ENCODE data around the gene OBSCN. TPM values are rescaled to one million over a fixed set of nuclear protein-coding genes. Genes with fewer than 3 reads are reported as not detected.
A peak's percentile ranks its signal among the peaks of the same experiment; 100 is the strongest.

OBSCN gene
- total RNA-seq, 4 donors from 2014 or later, result 15.0 to 46.6 (median 34.4) TPM

DNA sequence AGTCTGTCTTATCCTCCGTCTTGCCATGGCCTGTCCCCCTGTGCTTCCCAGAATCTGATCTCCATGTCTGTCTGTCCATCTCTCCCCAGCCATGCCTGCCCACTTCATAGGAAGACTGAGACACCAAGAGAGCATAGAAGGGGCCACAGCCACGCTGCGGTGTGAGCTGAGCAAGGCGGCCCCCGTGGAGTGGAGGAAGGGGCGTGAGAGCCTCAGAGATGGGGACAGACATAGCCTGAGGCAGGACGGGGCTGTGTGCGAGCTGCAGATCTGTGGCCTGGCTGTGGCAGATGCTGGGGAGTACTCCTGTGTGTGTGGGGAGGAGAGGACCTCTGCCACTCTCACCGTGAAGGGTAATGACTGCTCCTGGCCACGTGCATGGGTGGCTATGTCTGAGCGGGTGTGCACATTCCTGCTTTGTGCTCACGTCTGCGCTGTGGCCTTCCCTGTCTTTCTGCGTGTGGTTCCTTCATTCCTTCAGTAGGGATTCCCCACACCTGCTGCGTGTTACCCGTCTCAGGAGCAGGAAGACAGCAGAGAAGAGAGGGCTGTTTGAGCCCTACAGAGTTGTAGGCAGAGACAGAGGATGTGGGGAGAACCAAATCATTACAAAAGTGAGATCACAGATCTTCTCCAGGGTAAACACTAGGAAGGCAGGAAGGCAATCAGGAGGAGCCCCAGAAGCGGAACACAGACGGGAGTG, 80.8 kb downstream of the OBSCN start:
- Histone ChIP-seq H3K27ac (no peak overlapping the region), H3K36me3 (peaks cover 20% of the 10 kb centered on the region), H3K9me3 (no peaks in the 10 kb centered on the region), H3K27me3 (no peaks in the 10 kb centered on the region), H3K4me1 (no peaks in the 10 kb centered on the region), H3K4me3 (no peak overlapping the region)
- peak in 1 of 2 donors; percentile 44 for DNase-seq (ENCODE audit: low spot score in 2 of 2)
- WGBS, result 88% methylated on average over 17 of the region's 18 CpGs
- TF ChIP-seq, protein P1, sequence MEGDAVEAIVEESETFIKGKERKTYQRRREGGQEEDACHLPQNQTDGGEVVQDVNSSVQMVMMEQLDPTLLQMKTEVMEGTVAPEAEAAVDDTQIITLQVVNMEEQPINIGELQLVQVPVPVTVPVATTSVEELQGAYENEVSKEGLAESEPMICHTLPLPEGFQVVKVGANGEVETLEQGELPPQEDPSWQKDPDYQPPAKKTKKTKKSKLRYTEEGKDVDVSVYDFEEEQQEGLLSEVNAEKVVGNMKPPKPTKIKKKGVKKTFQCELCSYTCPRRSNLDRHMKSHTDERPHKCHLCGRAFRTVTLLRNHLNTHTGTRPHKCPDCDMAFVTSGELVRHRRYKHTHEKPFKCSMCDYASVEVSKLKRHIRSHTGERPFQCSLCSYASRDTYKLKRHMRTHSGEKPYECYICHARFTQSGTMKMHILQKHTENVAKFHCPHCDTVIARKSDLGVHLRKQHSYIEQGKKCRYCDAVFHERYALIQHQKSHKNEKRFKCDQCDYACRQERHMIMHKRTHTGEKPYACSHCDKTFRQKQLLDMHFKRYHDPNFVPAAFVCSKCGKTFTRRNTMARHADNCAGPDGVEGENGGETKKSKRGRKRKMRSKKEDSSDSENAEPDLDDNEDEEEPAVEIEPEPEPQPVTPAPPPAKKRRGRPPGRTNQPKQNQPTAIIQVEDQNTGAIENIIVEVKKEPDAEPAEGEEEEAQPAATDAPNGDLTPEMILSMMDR (IDR thresholded peaks at IDR 0.05), result no peak
- TF ChIP-seq EP300 (IDR thresholded peaks at IDR 0.05), result no peak

DNA sequence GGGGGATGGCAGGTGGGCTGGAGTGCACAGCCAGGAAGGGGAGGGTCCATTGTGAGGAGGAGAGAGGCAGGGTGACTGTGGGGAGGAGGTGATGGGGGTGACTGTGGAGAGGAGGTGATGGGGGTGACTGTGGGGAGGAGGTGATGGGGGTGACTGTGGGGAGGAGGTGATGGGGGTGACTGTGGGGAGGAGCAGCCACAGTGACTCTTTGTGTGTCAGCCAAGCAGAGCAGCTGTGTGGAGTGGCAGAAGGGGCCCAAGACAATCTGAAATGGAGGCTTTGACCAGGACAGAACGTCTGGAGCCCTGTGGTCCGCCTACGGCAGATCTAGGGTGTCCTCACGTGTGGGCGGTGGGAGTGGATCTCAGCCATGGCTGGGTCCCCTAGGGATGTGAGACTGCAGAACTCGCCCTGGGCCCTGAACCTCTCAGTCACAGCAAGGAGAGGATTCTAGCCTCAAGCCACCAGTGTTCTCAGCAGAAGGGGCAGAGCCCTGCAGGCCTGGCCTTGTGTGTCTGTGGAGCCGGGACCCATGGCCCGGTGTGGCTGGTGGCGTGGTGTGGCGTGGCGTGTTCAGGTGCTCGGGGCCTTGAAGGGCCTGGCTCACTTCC, 81.5 kb downstream of the OBSCN start:
- TF ChIP-seq, protein P1 (IDR thresholded peaks at IDR 0.05), result no peak
- TF ChIP-seq EP300 (IDR thresholded peaks at IDR 0.05), result no peak
- no peak for TF ChIP-seq POLR2AphosphoS5 (IDR thresholded peaks at IDR 0.05)
- TF ChIP-seq POLR2A (IDR thresholded peaks at IDR 0.05), result no peak
- Histone ChIP-seq H3K27me3 (no peaks in the 10 kb centered on the region), H3K4me3 (no peak overlapping the region), H3K9me3 (no peaks in the 10 kb centered on the region), H3K27ac (no peak overlapping the region), H3K36me3 (peaks cover 22% of the 10 kb centered on the region), H3K4me1 (no peaks in the 10 kb centered on the region)
- WGBS, result 77% methylated on average over 6 of the region's 12 CpGs
- peak; percentile 39 to 65 for DNase-seq (ENCODE audit: low spot score in 2 of 2)

DNA sequence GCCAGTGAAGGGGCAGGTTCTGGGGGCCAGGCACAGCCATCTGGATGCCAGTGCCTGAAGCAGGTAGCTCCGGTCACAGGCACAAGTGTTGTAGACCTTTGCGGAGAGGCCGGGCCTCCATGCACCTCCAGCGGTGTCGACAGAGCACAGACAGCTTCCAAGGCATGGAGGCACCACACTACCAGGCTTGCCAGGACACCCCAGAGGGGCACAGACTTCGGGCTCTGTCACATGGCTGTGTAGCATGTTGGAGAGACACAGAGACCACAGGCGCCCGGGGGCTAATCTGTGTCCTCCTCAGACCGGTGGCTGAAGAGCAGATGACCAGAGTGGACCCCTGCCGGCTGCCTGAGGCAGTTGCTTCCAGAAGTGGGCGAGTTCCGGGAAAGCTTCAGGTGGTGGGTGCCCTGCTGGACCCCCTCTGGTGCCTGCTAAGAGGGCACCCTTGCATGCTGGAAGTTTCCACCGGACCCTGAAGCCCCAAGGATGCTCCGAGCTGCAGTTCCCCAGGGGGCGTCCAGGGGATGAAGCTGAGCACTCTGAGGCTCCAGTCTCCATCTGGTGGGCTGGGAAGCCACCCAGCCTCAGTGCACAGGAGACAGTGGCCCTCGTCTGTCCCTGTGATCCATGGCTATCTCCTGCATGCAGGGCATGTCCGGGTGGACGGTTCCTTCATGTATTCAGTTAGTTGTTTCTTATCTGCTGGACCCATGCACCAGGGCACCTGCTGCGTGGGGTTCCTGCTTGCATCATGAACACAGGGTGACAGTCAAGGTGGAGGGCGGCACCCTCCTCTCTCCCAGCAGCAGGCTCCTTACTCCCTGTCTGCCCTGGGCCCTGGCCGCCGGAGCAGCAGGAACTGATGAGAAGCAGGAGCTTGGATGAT, 82.4 kb downstream of the OBSCN start:
- Histone ChIP-seq H3K4me1 (no peaks in the 10 kb centered on the region), H3K9me3 (no peaks in the 10 kb centered on the region), H3K4me3 (no peak overlapping the region), H3K27me3 (no peaks in the 10 kb centered on the region), H3K27ac (no peak overlapping the region), H3K36me3 (peaks cover 24% of the 10 kb centered on the region)
- 95% methylated on average over 15 of the region's 22 CpGs for WGBS
- TF ChIP-seq POLR2A (IDR thresholded peaks at IDR 0.05), result no peak
- no peak for TF ChIP-seq EP300 (IDR thresholded peaks at IDR 0.05)
- TF ChIP-seq, protein P1 (IDR thresholded peaks at IDR 0.05), result no peak
- no peak for TF ChIP-seq POLR2AphosphoS5 (IDR thresholded peaks at IDR 0.05)
- peak; percentile 47 to 74 for DNase-seq (ENCODE audit: low spot score in 2 of 2)

DNA sequence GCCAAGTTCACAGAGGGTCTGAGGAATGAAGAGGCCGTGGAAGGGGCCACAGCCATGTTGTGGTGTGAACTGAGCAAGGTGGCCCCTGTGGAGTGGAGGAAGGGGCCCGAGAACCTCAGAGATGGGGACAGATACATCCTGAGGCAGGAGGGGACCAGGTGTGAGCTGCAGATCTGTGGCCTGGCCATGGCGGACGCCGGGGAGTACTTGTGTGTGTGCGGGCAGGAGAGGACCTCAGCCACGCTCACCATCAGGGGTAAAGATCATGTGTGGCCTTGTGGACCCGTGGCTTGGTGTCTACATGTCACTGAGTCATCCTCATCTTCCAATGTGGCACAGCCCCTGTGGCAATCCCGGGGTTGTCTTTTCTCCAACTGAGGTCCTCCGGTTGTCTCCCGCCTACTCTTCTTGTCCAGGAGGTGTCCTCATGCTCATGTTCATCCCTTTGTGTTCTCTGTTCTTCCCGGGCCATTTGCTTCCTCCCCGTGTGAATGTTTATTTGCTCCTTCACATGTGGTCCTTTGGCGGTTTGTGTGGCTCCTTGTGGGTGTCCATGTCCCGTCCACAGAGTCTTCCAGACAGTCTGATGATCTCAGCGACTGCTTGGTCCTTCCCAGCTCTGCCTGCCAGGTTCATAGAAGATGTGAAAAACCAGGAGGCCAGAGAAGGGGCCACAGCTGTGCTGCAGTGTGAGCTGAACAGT, 84.2 kb downstream of the OBSCN start:
- peak in 1 of 2 donors; percentile 41 for DNase-seq (ENCODE audit: low spot score in 2 of 2)
- 78% methylated on average over 16 of the region's 16 CpGs for WGBS
- TF ChIP-seq POLR2A (IDR thresholded peaks at IDR 0.05) (no peak), POLR2AphosphoS5 (IDR thresholded peaks at IDR 0.05) (no peak), EP300 (IDR thresholded peaks at IDR 0.05) (no peak)
- TF ChIP-seq, protein P1 (IDR thresholded peaks at IDR 0.05), result no peak
- H3K9me3 ChIP-seq, result no peaks in the 10 kb centered on the region
- peaks cover 11% of the 10 kb centered on the region for H3K36me3 ChIP-seq
- H3K4me3 ChIP-seq, result no peak overlapping the region
- no peaks in the 10 kb centered on the region for H3K4me1 ChIP-seq
- H3K27ac ChIP-seq, result no peak overlapping the region
- H3K27me3 ChIP-seq, result no peaks in the 10 kb centered on the region

All from suprapubic skin (tissue), 4 donors.